ENCODE measurements around the gene LAMA1.

The LAMA1 gene

GRCh38 chr18:7034924-7035323 lies 82.7 kb downstream of the LAMA1 start:
- Histone ChIP-seq H3K9ac (no peak overlapping the region), H3K4me3 (no peak overlapping the region), H3K27ac (no peak overlapping the region), H4K20me1 (no peaks in the 10 kb centered on the region), H3K36me3 (no peaks in the 10 kb centered on the region), H3K4me2 (no peak overlapping the region), H3K9me3 (replicated peaks in 1 of 11) (no peaks in the 10 kb centered on the region; a peak in 1 of 22 replicates), H3K4me1 (no peaks in the 10 kb centered on the region), H3K27me3 (no peaks in the 10 kb centered on the region)
- TF ChIP-seq Cebpa-rat (IDR thresholded peaks at IDR 0.05) = no peak

GRCh38 chr18:7032537-7032936 lies 85.1 kb downstream of the LAMA1 start:
- H3K9me3 ChIP-seq (replicated peaks in 1 of 11) = no peaks in the 10 kb centered on the region; a peak in 1 of 22 replicates
- H3K4me3 ChIP-seq = no peak overlapping the region
- H3K4me1 ChIP-seq = no peaks in the 10 kb centered on the region
- no peak for TF ChIP-seq Cebpa-rat (IDR thresholded peaks at IDR 0.05)
- no peak overlapping the region for H3K4me2 ChIP-seq
- H3K9ac ChIP-seq = no peak overlapping the region
- H4K20me1 ChIP-seq = no peaks in the 10 kb centered on the region
- no peak overlapping the region for H3K27ac ChIP-seq
- H3K36me3 ChIP-seq = no peaks in the 10 kb centered on the region
- no peaks in the 10 kb centered on the region for H3K27me3 ChIP-seq

GRCh38 chr18:7028625-7029024 lies 89.0 kb downstream of the LAMA1 start:
- no peaks in the 10 kb centered on the region for H3K27me3 ChIP-seq
- no peaks in the 10 kb centered on the region for H4K20me1 ChIP-seq
- no peaks in the 10 kb centered on the region for H3K4me1 ChIP-seq
- no peak overlapping the region for H3K27ac ChIP-seq
- TF ChIP-seq Cebpa-rat (IDR thresholded peaks at IDR 0.05) = no peak
- H3K36me3 ChIP-seq = no peaks in the 10 kb centered on the region
- no peak overlapping the region for H3K4me3 ChIP-seq
- H3K9me3 ChIP-seq (replicated peaks in 1 of 11) = no peaks in the 10 kb centered on the region
- H3K9ac ChIP-seq = no peak overlapping the region
- no peak overlapping the region for H3K4me2 ChIP-seq

- H3K36me3 ChIP-seq = no peaks in the 10 kb centered on the region
- H3K27ac ChIP-seq = no peak overlapping the region
- H3K4me1 ChIP-seq = no peaks in the 10 kb centered on the region
- no peak for TF ChIP-seq Cebpa-rat (IDR thresholded peaks at IDR 0.05)
- no peaks in the 10 kb centered on the region for H4K20me1 ChIP-seq
- no peaks in the 10 kb centered on the region for H3K27me3 ChIP-seq
- no peaks in the 10 kb centered on the region for H3K9me3 ChIP-seq (replicated peaks in 1 of 11)
- H3K4me2 ChIP-seq = no peak overlapping the region
- H3K4me3 ChIP-seq = no peak overlapping the region
- no peak overlapping the region for H3K9ac ChIP-seq
Measured at GRCh38 chr18:7025194-7025593, 92.4 kb downstream of the LAMA1 start.

- Histone ChIP-seq H3K4me3 (no peak overlapping the region), H3K4me2 (no peak overlapping the region), H4K20me1 (no peaks in the 10 kb centered on the region), H3K27ac (no peak overlapping the region), H3K36me3 (no peaks in the 10 kb centered on the region), H3K27me3 (no peaks in the 10 kb centered on the region), H3K4me1 (no peaks in the 10 kb centered on the region), H3K9ac (no peak overlapping the region), H3K9me3 (replicated peaks in 1 of 11) (no peaks in the 10 kb centered on the region)
- no peak for TF ChIP-seq Cebpa-rat (IDR thresholded peaks at IDR 0.05)
Measured at GRCh38 chr18:7023581-7023980, 94.0 kb downstream of the LAMA1 start.

GRCh38 chr18:7023063-7023580 lies 94.5 kb downstream of the LAMA1 start:
- H3K9ac ChIP-seq = no peak overlapping the region
- no peaks in the 10 kb centered on the region for H3K4me1 ChIP-seq
- H3K27ac ChIP-seq = no peak overlapping the region
- H4K20me1 ChIP-seq = no peaks in the 10 kb centered on the region
- no peaks in the 10 kb centered on the region for H3K9me3 ChIP-seq (replicated peaks in 1 of 11)
- no peaks in the 10 kb centered on the region for H3K27me3 ChIP-seq
- no peak for TF ChIP-seq Cebpa-rat (IDR thresholded peaks at IDR 0.05)
- no peak overlapping the region for H3K4me2 ChIP-seq
- no peak overlapping the region for H3K4me3 ChIP-seq
- no peaks in the 10 kb centered on the region for H3K36me3 ChIP-seq

GRCh38 chr18:7021994-7022840 lies 95.4 kb downstream of the LAMA1 start:
- H3K9me3 ChIP-seq (replicated peaks in 1 of 11) = no peaks in the 10 kb centered on the region
- H3K27me3 ChIP-seq = no peaks in the 10 kb centered on the region
- no peak overlapping the region for H3K4me2 ChIP-seq
- no peak overlapping the region for H3K27ac ChIP-seq
- H4K20me1 ChIP-seq = no peaks in the 10 kb centered on the region
- H3K9ac ChIP-seq = no peak overlapping the region
- H3K4me1 ChIP-seq = no peaks in the 10 kb centered on the region
- no peaks in the 10 kb centered on the region for H3K36me3 ChIP-seq
- no peak for TF ChIP-seq Cebpa-rat (IDR thresholded peaks at IDR 0.05)
- no peak overlapping the region for H3K4me3 ChIP-seq

- H4K20me1 ChIP-seq = no peaks in the 10 kb centered on the region
- H3K27ac ChIP-seq = no peak overlapping the region
- no peaks in the 10 kb centered on the region for H3K36me3 ChIP-seq
- H3K9me3 ChIP-seq (replicated peaks in 1 of 11) = no peaks in the 10 kb centered on the region
- no peak overlapping the region for H3K4me2 ChIP-seq
- no peak for TF ChIP-seq Cebpa-rat (IDR thresholded peaks at IDR 0.05)
- no peaks in the 10 kb centered on the region for H3K4me1 ChIP-seq
- H3K9ac ChIP-seq = no peak overlapping the region
- H3K27me3 ChIP-seq = no peaks in the 10 kb centered on the region
- no peak overlapping the region for H3K4me3 ChIP-seq
Measured at GRCh38 chr18:7020995-7021777, 96.4 kb downstream of the LAMA1 start.

GRCh38 chr18:7017013-7017412 lies 100.6 kb downstream of the LAMA1 start:
- no peak for TF ChIP-seq Cebpa-rat (IDR thresholded peaks at IDR 0.05)
- no peak overlapping the region for H3K27ac ChIP-seq

More at GRCh38 chr18:7017013-7017412, 100.6 kb downstream of the LAMA1 start:
- no peaks in the 10 kb centered on the region for H3K27me3 ChIP-seq
- no peak overlapping the region for H3K9ac ChIP-seq
- no peaks in the 10 kb centered on the region for H3K9me3 ChIP-seq (replicated peaks in 1 of 11)
- no peaks in the 10 kb centered on the region for H3K4me1 ChIP-seq
- no peaks in the 10 kb centered on the region for H4K20me1 ChIP-seq
- no peak overlapping the region for H3K4me3 ChIP-seq
- no peaks in the 10 kb centered on the region for H3K36me3 ChIP-seq
- no peak overlapping the region for H3K4me2 ChIP-seq
